Motor neuron (in vitro differentiated cells): Measurements from ENCODE around the gene ACKR3. TPM values are rescaled to one million over a fixed set of nuclear protein-coding genes. Genes with fewer than 3 reads are reported as not detected.

Experiments used
- ATAC-seq, 8 experiments: fragments of 200-7000 bp; cut with Tn5 transposase; replicated peaks in 6 of 8; 2 replicates each; pipeline ENCODE4 v1.8.0; 2021; ENCODE audit warnings: mild to moderate bottlenecking in 8 of 8, moderate library complexity in 8 of 8
- H3K27ac ChIP-seq, 2 donors: fragments of 250-450 bp; sonication (Bioruptor Pico); 2 replicates each; pipeline ENCODE4 v1.9.0; 2021; ENCODE audit warnings: antibody characterized with exemption in 2 of 2, mild to moderate bottlenecking in 2 of 2, moderate library complexity in 1 of 2
- H3K4me1 ChIP-seq, 2 donors: fragments of 250-450 bp; sonication (Bioruptor Pico); replicated peaks in 1 of 2; 2 replicates each; pipeline ENCODE4 v1.6.1; 2021; ENCODE audit warnings: antibody characterized with exemption in 2 of 2, mild to moderate bottlenecking in 2 of 2, moderate library complexity in 1 of 2
- H3K4me3 ChIP-seq, 5 donors: fragments of 250-450 bp; sonication (Bioruptor Pico); 2 replicates each; pipeline ENCODE4 v1.9.0; 2021; ENCODE audit warnings: antibody characterized with exemption in 5 of 5, mild to moderate bottlenecking in 5 of 5, moderate library complexity in 4 of 5
- WGBS, 10 experiments: fragments of 450-650 bp; shearing (Covaris generic); methylation state at CpG; one replicate each; pipeline ENCODE4 v1.0.0; 2022; 5-methylcytosine and 5-hydroxymethylcytosine counted together
- in situ Hi-C, 9 experiments: fragments of 400-800 bp; cut with MboI; loops; one replicate each; pipeline ENCODE4 v1.15.0; 2021; ENCODE audit warnings: low sequenced_read_pairs in 9 of 9, low pct_unique_long_range_greater_than_20kb in 2 of 9; ENCODE audit not compliant: unreplicated experiment in 9 of 9
- total RNA-seq, 8 experiments: library from RNA; unstranded; fragments of 300-600 nt; gene quantifications; 2 replicates each; pipeline versions ENCODE4 v1.2.3 to v1.2.4, GENCODE V29; 2022

The ACKR3 gene
- total RNA-seq, 8 experiments from 2014 or later = 5.3 to 66.1 (median 21.1) TPM

GRCh38 chr2:236574424-236575145, 5.0 kb downstream of the ACKR3 start:
- Histone ChIP-seq H3K4me1 (peaks cover 71 to 83% of the 10 kb centered on the region in 2 donors), H3K27ac (no peak overlapping the region), H3K4me3 (peak overlapping the region in 2 of 5 donors; percentile 3 to 9)
- 8 to 84% (median 50%) methylated on average over 2 to 10 of the region's 18 CpGs; no CpG with 5 or more reads in 2 of the 10 experiments for WGBS, 10 experiments
- in situ Hi-C loops = no loop called here
- ATAC-seq = peak in 2 of 8 experiments; percentile 0 to 4

- H3K27ac ChIP-seq = peak overlapping the region; percentile 32 to 68
- WGBS, 10 experiments = 59 to 93% (median 80%) methylated on average over 2 to 5 of the region's 11 CpGs; no CpG with 5 or more reads in 3 of the 10 experiments
- no peak for ATAC-seq
- no peak overlapping the region for H3K4me3 ChIP-seq
- peaks cover 78 to 89% of the 10 kb centered on the region in 2 donors for H3K4me1 ChIP-seq
- in situ Hi-C loops = no loop called here
These were observed 5.9 kb downstream of the ACKR3 start for GRCh38 chr2:236575510-236575909.

GRCh38 chr2:236576087-236576486, 6.5 kb downstream of the ACKR3 start:
- 47 to 67% (median 55%) methylated on average over 1 to 3 of the region's 8 CpGs; no CpG with 5 or more reads in 6 of the 10 experiments for WGBS, 10 experiments
- Histone ChIP-seq H3K27ac (peak overlapping the region; percentile 32 to 68), H3K4me3 (no peak overlapping the region), H3K4me1 (peaks cover 78 to 86% of the 10 kb centered on the region in 2 donors)
- in situ Hi-C loops = no loop called here
- ATAC-seq = peak in 7 of 8 experiments; percentile 2 to 88 (median 84)

DNA sequence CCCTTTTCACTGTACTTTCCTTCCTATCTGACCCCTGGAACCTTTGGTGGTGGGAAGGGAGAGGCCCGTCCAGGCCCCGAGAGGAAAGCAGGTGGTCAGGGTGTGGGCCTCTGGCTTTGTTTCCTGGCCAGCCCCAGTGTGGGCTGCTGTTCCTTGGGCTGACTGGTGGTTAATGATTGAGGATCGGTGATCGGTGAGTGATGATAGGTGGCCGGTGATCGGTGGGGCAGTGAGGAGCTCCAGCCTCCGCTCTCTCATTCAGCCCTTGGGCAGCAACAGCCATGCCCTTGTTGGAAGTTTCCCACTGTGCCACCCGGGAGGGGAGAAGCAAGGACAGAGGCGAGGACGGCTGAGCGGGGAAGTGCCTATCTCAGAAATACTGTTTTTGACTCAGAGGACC, 7.3 kb downstream of the ACKR3 start:
- ATAC-seq = peak in 1 of 8 experiments; percentile 2
- peak overlapping the region; percentile 32 to 68 for H3K27ac ChIP-seq
- peaks cover 78 to 79% of the 10 kb centered on the region in 2 donors for H3K4me1 ChIP-seq
- WGBS, 10 experiments = 21 to 100% (median 82%) methylated on average over 1 to 10 of the region's 11 CpGs; no CpG with 5 or more reads in 5 of the 10 experiments
- in situ Hi-C loops = no loop called here
- H3K4me3 ChIP-seq = no peak overlapping the region

GRCh38 chr2:236577481-236578410, 8.1 kb downstream of the ACKR3 start:
- WGBS, 10 experiments = 30 to 100% (median 78%) methylated on average over 2 to 8 of the region's 22 CpGs; no CpG with 5 or more reads in 4 of the 10 experiments
- in situ Hi-C loops = no loop called here
- no peak overlapping the region for H3K4me3 ChIP-seq
- peak in 2 of 8 experiments; percentile 2 to 9 for ATAC-seq
- H3K4me1 ChIP-seq = peaks cover 71 to 72% of the 10 kb centered on the region in 2 donors
- peak overlapping the region in 1 of 2 donors; percentile 68 for H3K27ac ChIP-seq

- no peak for ATAC-seq
- peaks cover 64 to 65% of the 10 kb centered on the region in 2 donors for H3K4me1 ChIP-seq
- in situ Hi-C loops = no loop called here
- no peak overlapping the region for H3K27ac ChIP-seq
- H3K4me3 ChIP-seq = no peak overlapping the region
- WGBS, 10 experiments = 93 to 100% (median 99%) methylated on average over 2 to 9 of the region's 15 CpGs; no CpG with 5 or more reads in 4 of the 10 experiments
These were observed 8.8 kb downstream of the ACKR3 start for GRCh38 chr2:236578411-236578846.

DNA sequence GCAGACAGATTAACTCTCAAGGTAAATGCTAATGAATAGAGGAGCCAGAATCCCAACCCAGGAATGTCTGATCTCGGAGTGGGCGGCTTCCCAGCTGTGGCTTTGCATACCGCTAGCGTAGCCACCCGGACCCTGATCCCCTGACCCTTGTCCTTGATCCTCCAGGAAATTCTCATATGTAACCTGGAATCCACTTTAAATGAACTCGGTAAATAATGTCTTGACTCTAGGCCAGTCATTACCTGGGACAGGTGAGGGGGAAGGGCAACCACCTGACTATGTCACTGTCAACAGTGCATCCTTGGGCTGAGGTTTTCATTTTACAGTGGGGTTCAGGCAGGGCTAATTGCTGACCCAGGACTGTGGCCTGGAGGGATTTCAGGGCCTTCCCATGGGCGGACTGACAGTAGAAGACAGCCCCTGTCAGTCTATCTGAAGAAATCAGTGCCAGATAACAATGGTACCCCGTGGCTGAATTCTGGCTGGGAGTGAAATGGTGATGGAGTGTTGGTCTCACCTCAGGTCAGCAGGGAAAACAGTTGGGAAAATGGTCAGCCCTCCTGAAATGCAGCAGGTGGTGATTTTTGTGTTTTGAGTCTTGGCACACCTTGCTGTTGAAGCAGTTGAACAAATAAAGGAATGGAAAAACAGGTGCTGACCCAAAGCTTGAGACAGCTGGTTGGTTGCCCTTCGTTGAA, 9.6 kb downstream of the ACKR3 start:
- WGBS, 10 experiments = 20 to 100% (median 95%) methylated on average over 1 to 7 of the region's 9 CpGs; no CpG with 5 or more reads in 2 of the 10 experiments
- ATAC-seq = no peak
- peak overlapping the region; percentile 5 to 36 for H3K27ac ChIP-seq
- H3K4me3 ChIP-seq = no peak overlapping the region
- in situ Hi-C loops = no loop called here
- H3K4me1 ChIP-seq = peaks cover 57% of the 10 kb centered on the region in 2 donors

- peaks cover 50 to 51% of the 10 kb centered on the region in 2 donors for H3K4me1 ChIP-seq
- WGBS, 10 experiments = 47 to 100% (median 80%) methylated on average over 1 to 9 of the region's 9 CpGs; no CpG with 5 or more reads in 1 of the 10 experiments
- in situ Hi-C loops = no loop called here
- ATAC-seq = peak; percentile 1 to 34 (median 16)
- peak overlapping the region; percentile 5 to 36 for H3K27ac ChIP-seq
- H3K4me3 ChIP-seq = no peak overlapping the region
These were observed 10.2 kb downstream of the ACKR3 start for GRCh38 chr2:236579746-236580315.

- 91 to 100% (median 95%) methylated on average over 2 to 14 of the region's 29 CpGs; no CpG with 5 or more reads in 2 of the 10 experiments for WGBS, 10 experiments
- no peak for ATAC-seq
- Histone ChIP-seq H3K4me1 (peaks cover 44% of the 10 kb centered on the region in 2 donors), H3K27ac (no peak overlapping the region), H3K4me3 (no peak overlapping the region)
- in situ Hi-C loops = no loop called here
These were observed 11.2 kb downstream of the ACKR3 start for GRCh38 chr2:236580746-236581355.

GRCh38 chr2:236581546-236581945, 11.9 kb downstream of the ACKR3 start:
- in situ Hi-C loops = no loop called here
- 33 to 100% (median 91%) methylated on average over 1 to 7 of the region's 7 CpGs; no CpG with 5 or more reads in 2 of the 10 experiments for WGBS, 10 experiments
- peak in 1 of 8 experiments; percentile 30 for ATAC-seq
- no peak overlapping the region for H3K4me3 ChIP-seq
- peaks cover 37% of the 10 kb centered on the region in 2 donors for H3K4me1 ChIP-seq
- no peak overlapping the region for H3K27ac ChIP-seq

DNA sequence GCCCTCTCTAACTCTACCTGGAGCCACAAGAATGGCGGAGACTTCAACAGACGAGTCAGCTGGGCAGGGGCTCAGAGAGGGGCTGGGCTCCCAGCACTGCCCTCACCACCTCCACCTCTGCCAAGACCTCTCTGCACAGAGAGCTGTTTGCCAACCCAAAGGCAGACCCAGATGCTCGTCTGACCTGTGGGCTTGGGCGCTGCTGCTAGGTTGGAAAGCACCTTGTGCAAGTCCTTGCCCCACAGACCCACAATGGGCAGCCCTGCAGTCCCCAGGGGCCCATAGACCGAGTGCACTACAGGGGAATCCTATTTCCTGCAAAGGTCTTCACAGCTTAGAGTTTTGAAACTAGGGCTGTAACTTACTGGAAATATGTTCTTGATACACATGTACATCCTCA, 13.3 kb downstream of the ACKR3 start:
- Histone ChIP-seq H3K4me3 (no peak overlapping the region), H3K27ac (no peak overlapping the region), H3K4me1 (peaks cover 28% of the 10 kb centered on the region in 2 donors)
- in situ Hi-C loops = no loop called here
- peak in 1 of 8 experiments; percentile 2 for ATAC-seq
- WGBS, 10 experiments = 33 to 100% (median 65%) methylated on average over 1 to 2 of the region's 5 CpGs; no CpG with 5 or more reads in 5 of the 10 experiments
